Measurements from ENCODE around the gene SLC17A9. TPM values are rescaled to one million over a fixed set of nuclear protein-coding genes. Genes with fewer than 3 reads are reported as not detected.

The SLC17A9 gene
- total and polyA plus RNA-seq, 10 of the 15 experiments (the other 5 are each of a cell fraction or from before 2014, with no cell fraction given): 0.72 to 74.1 (median 29.4) TPM

- TF ChIP-seq EZH2 (IDR thresholded peaks at IDR 0.05; ENCODE audit: borderline replicate concordance, control insufficient read depth, low read depth, low read length): no peak
- TF ChIP-seq RELA (IDR thresholded peaks at IDR 0.05; ENCODE audit: borderline replicate concordance, partially characterized antibody): no peak
Observed at GRCh38 chr20:62906647-62907375, 45.7 kb upstream of the SLC17A9 start (continued).

- H2AFZ ChIP-seq (ENCODE audit: control insufficient read depth, low read depth, low read length): no peak overlapping the region
- ChIA-PET POLR2A (interaction anchor here (0.5 kb wide), 1 partner anchor 30 kb away, joined by 3 read pairs; no protein-coding TSS in a partner anchor), RAD21 (ENCODE audit: unreplicated experiment) (interaction anchor here (1.3 to 1.8 kb wide), 4 partner anchors 9 to 101 kb away, joined by 4 to 7 read pairs (median 5); no protein-coding TSS in a partner anchor), CTCF (interaction anchor here (0.6 to 2.8 kb wide), 18 partner anchors 8 to 102 kb away, joined by 3 to 27 read pairs (median 4); partner anchors contain the start of genes GID8, SLC17A9 and TCFL5), SMC1A (ENCODE audit: uncharacterized antibody, unreplicated experiment) (interaction anchor here (0.9 to 2.3 kb wide), 8 partner anchors 8 to 104 kb away, joined by 3 to 8 read pairs (median 4); no protein-coding TSS in a partner anchor)
- in situ Hi-C loops (cut with MboI): no loop called here
- peaks cover 48 to 54% of the 10 kb centered on the region in 2 experiments for H3K36me3 ChIP-seq (ENCODE audit: control insufficient read depth in 2 of 2, insufficient read depth in 2 of 2, low read length in 1 of 2)
- peak; percentile 35; the same call in 1 of the 2 replicates for TF ChIP-seq RAD21 (IDR thresholded peaks at IDR 0.05; ENCODE audit: insufficient read depth, low read depth, low read length)
- peak; percentile 24 to 72 (median 64) for TF ChIP-seq CTCF (IDR thresholded peaks at IDR 0.05 in 2 of 3, conservative IDR thresholded peaks at IDR 0.05 in 1 of 3; ENCODE audit: control insufficient read depth in 2 of 3, extremely low read depth in 1 of 3, insufficient read depth in 1 of 3, low read depth in 3 of 3, low read length in 3 of 3)
- no peak for TF ChIP-seq HDAC6 (IDR thresholded peaks at IDR 0.05; ENCODE audit: unreplicated experiment)
- 0 out of 2 replicates have a peak, but pooled peaks have one; percentile 1 for TF ChIP-seq POLR2A (IDR thresholded peaks at IDR 0.05; ENCODE audit: low read depth, low read length)
- TF ChIP-seq SMC3 (IDR thresholded peaks at IDR 0.05; ENCODE audit: borderline replicate concordance, low read length): peak; percentile 21; the same call in 1 of the 2 replicates
- no peak for TF ChIP-seq GATAD2B (conservative IDR thresholded peaks at IDR 0.05; ENCODE audit: low read depth)
- intact Hi-C loops (cut with micrococcal nuclease; ENCODE audit: unreplicated experiment): no loop called here
- WGBS (ENCODE audit: insufficient coverage, insufficient replicate concordance, low lambda C conversion rate, missing lambda C conversion rate): 58% methylated on average over 16 of the region's 16 CpGs
- H3K79me2 ChIP-seq (ENCODE audit: control insufficient read depth, insufficient read depth, low read length): peaks cover 6% of the 10 kb centered on the region; the same call in 1 of the 2 replicates
- no peak overlapping the region for H3K4me3 ChIP-seq
- BruUV-seq (replicated peaks): no TSS peak
- H3K27ac ChIP-seq (ENCODE audit: control insufficient read depth, insufficient read depth): no peak overlapping the region
- no peaks in the 10 kb centered on the region for H3K27me3 ChIP-seq (replicated peaks in 1 of 2; ENCODE audit: control insufficient read depth in 2 of 2, insufficient read depth in 2 of 2, low read length in 1 of 2)
- DNase-seq (ENCODE audit: low read depth, low spot score) (no peak), FAIRE-seq (no peak), ATAC-seq (peak; percentile 87)
- H3K9ac ChIP-seq (ENCODE audit: control insufficient read depth, insufficient read depth, low read length): no peak overlapping the region
- no peak overlapping the region for H3K4me2 ChIP-seq (ENCODE audit: control insufficient read depth, insufficient read depth)
- H3K4me1 ChIP-seq (ENCODE audit: control insufficient read depth, insufficient read depth, low read length): no peaks in the 10 kb centered on the region
- H4K20me1 ChIP-seq (ENCODE audit: control insufficient read depth, insufficient read depth): peaks cover 2% of the 10 kb centered on the region; the same call in 1 of the 2 replicates
- no peaks in the 10 kb centered on the region for H3K9me3 ChIP-seq (replicated peaks; ENCODE audit: control insufficient read depth, insufficient read depth, low read length)
Observed at GRCh38 chr20:62907384-62908317, 44.9 kb upstream of the SLC17A9 start.
